C4-2B (cell line): Measurements from ENCODE around the gene PROSER2.

Experiments
- H3K27ac ChIP-seq: fragments of 450-650 bp; 2 replicates; pipeline ENCODE4 v1.5.1; 2017
- CTCF ChIP-seq: fragments of 450-650 bp; conservative IDR thresholded peaks from 2 replicates; pipeline ENCODE4 v1.5.1; 2017; ENCODE audit warnings: mild to moderate bottlenecking
- ZFX ChIP-seq: fragments of 450-650 bp; IDR thresholded peaks from 2 replicates; pipeline ENCODE4 v1.6.1; 2017

The PROSER2 gene

GRCh38 chr10:11822026-11822756 lies 965 bp upstream of the PROSER2 start:
- no peak overlapping the region for H3K27ac ChIP-seq
- TF ChIP-seq CTCF (no peak), ZFX (no peak)

DNA sequence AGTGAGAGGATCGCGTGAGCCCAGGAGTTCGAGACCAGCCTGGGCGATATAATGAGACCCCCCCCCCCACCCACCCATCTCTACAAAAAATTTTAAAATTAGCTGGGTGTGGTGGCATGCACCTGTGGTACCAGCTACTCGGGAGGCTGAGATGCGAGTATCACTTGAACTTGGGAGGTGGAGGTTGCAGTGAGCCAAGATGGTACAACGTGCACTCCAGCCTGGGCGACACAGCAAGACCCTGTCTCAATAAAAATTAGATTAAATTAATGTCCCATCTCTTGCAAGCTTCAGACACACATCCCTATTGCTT lies 391 bp upstream of the PROSER2 start:
- peak overlapping the region; percentile 66 for H3K27ac ChIP-seq
- no peak for TF ChIP-seq ZFX
- TF ChIP-seq CTCF, result no peak

GRCh38 chr10:11823989-11824346 lies 812 bp downstream of the PROSER2 start:
- TF ChIP-seq CTCF (no peak), ZFX (no peak)

DNA sequence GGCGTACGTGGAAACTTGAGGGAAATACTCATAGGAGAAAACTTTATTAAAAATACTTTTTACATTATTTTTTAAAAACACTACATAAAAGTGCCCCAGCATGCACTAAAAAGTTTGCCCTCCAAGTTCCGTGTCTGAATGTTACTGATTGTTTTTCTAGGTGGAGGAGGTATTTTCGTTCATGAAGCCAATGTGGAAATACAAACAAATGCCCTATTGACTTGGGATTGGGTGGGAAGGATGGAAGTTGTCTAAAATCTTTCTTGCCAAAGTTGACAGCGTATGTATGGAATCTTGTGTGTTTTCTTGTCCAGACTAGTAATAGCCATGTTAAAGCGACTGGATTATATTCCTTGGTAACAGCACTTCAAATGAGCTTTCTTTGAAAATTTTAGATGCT lies 1.2 kb downstream of the PROSER2 start:
- no peak overlapping the region for H3K27ac ChIP-seq
- TF ChIP-seq CTCF, result no peak
- no peak for TF ChIP-seq ZFX

More at GRCh38 chr10:11823989-11824346, 812 bp downstream of the PROSER2 start:
- peak overlapping the region; percentile 66 for H3K27ac ChIP-seq

GRCh38 chr10:11824825-11825224 lies 1.7 kb downstream of the PROSER2 start:
- no peak overlapping the region for H3K27ac ChIP-seq
- no peak for TF ChIP-seq CTCF
- TF ChIP-seq ZFX, result no peak

GRCh38 chr10:11825796-11826414 lies 2.7 kb downstream of the PROSER2 start:
- no peak overlapping the region for H3K27ac ChIP-seq
- TF ChIP-seq CTCF (no peak), ZFX (no peak)

DNA sequence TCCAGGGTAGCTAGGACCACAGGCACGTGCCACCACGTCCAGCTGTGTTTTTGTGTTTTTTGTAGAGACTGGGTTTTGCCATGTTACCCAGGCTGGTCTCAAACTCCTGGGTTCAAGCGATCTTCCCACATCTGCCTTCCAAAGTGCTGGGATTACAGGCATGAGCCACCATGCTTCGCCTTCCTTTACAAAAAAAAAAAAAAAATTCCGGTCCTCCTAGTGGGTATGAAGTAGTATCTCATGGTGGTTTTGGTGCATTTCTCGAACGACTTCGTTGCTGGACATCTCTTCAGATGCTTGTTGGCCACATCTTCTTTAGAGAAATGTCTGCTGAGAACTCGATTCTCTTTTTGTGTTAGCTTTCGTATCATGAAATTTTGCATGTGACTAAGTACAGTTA lies 3.9 kb downstream of the PROSER2 start:
- no peak overlapping the region for H3K27ac ChIP-seq
- TF ChIP-seq CTCF (no peak), ZFX (no peak)
